CD8-positive, alpha-beta memory T cell (primary cell): ENCODE results near the gene XPO1. TPM values are rescaled to one million over a fixed set of nuclear protein-coding genes. Genes with fewer than 3 reads are reported as not detected.
A peak's percentile ranks its signal among the peaks of the same experiment; 100 is the strongest.
"Not testable (repeated sequence)": the region's sequence is repeated elsewhere in the genome, so short reads cannot be mapped to it uniquely, and the experiment has no call there.

Experiments used
- CTCF ChIA-PET: fragments of 350-600 bp; sonication (Branson Sonifier 250); formaldehyde crosslinking; loops from one replicate; lab custom pipeline; 2021; ENCODE audit warnings: antibody characterized with exemption; lab: Charles Lee
- POLR2A ChIA-PET: fragments of 350-600 bp; sonication (Branson Sonifier 250); formaldehyde crosslinking; loops from one replicate; lab custom pipeline; 2021; ENCODE audit warnings: antibody characterized with exemption; lab: Charles Lee
- DNase-seq, 5 donors: peaks; one replicate each; pipeline versions ENCODE4 v3.0.0 to v3.0.0-alpha.2; 2020 to 2022; ENCODE audit warnings: mixed read lengths in 1 of 5
- H3K27ac ChIP-seq: one replicate; pipeline ENCODE4 v1.7.0; 2013; ENCODE audit warnings: low read depth, mild to moderate bottlenecking, low read length, moderate library complexity
- H3K27me3 ChIP-seq: 2 replicates; pipeline ENCODE4 v1.7.0; 2013; ENCODE audit warnings: low read length, mild to moderate bottlenecking; ENCODE audit not compliant: insufficient read depth, poor library complexity, severe bottlenecking
- H3K36me3 ChIP-seq: 2 replicates; pipeline ENCODE4 v1.7.0; 2013; ENCODE audit warnings: mild to moderate bottlenecking, low read length, moderate library complexity; ENCODE audit not compliant: insufficient read depth
- H3K4me1 ChIP-seq: 2 replicates; pipeline ENCODE4 v1.7.0; 2013; ENCODE audit warnings: mild to moderate bottlenecking, low read length, moderate library complexity; ENCODE audit not compliant: insufficient read depth
- H3K4me3 ChIP-seq: 2 replicates; pipeline ENCODE4 v1.7.0; 2013; ENCODE audit warnings: mild to moderate bottlenecking, low read length
- H3K9me3 ChIP-seq: 2 replicates; pipeline ENCODE4 v1.7.0; 2013; ENCODE audit warnings: mild to moderate bottlenecking, low read length
- H3K27ac Mint-ChIP-seq, 8 donors: one replicate each; pipeline ENCODE4 v1.8.0; 2020 to 2021; ENCODE audit warnings: mixed read lengths in 8 of 8, mild to moderate bottlenecking in 6 of 8, inconsistent platforms in 3 of 8, moderate library complexity in 3 of 8
- H3K27me3 Mint-ChIP-seq, 2 donors: one replicate each; pipeline ENCODE4 v1.8.0; 2020 to 2021; ENCODE audit warnings: mixed read lengths in 2 of 2, mild to moderate bottlenecking in 1 of 2, moderate library complexity in 1 of 2
- H3K36me3 Mint-ChIP-seq, 3 donors: one replicate each; pipeline ENCODE4 v1.8.0; 2020 to 2021; ENCODE audit warnings: mixed read lengths in 3 of 3, inconsistent platforms in 1 of 3, mild to moderate bottlenecking in 1 of 3
- H3K4me1 Mint-ChIP-seq, 3 donors: one replicate each; pipeline ENCODE4 v1.8.0; 2020 to 2021; ENCODE audit warnings: mixed read lengths in 3 of 3, inconsistent platforms in 1 of 3, mild to moderate bottlenecking in 1 of 3
- H3K4me3 Mint-ChIP-seq, 7 donors: one replicate each; pipeline ENCODE4 v1.8.0; 2020 to 2021; ENCODE audit warnings: mixed read lengths in 7 of 7, mild to moderate bottlenecking in 6 of 7, moderate library complexity in 4 of 7, inconsistent platforms in 2 of 7
- H3K9me3 Mint-ChIP-seq, 5 donors: one replicate each; pipeline ENCODE4 v1.8.0; 2020 to 2022; ENCODE audit warnings: mixed read lengths in 5 of 5, mild to moderate bottlenecking in 3 of 5, moderate library complexity in 2 of 5, inconsistent platforms in 1 of 5
- polyA plus RNA-seq: library from polyadenylated mRNA; unstranded; fragments of 300-500 nt; fragmentation: Illumina TruSeq; gene quantifications from one replicate; pipeline ENCODE4 v1.2.3, GENCODE V29; 2021
- total RNA-seq, 2 experiments: library from RNA; stranded (reverse); gene quantifications; one replicate each; pipeline ENCODE4 v1.2.3, GENCODE V29; 2021

XPO1 gene
- total and polyA plus RNA-seq, 3 experiments from 2014 or later = 42.3 to 217 (median 207) TPM

DNA sequence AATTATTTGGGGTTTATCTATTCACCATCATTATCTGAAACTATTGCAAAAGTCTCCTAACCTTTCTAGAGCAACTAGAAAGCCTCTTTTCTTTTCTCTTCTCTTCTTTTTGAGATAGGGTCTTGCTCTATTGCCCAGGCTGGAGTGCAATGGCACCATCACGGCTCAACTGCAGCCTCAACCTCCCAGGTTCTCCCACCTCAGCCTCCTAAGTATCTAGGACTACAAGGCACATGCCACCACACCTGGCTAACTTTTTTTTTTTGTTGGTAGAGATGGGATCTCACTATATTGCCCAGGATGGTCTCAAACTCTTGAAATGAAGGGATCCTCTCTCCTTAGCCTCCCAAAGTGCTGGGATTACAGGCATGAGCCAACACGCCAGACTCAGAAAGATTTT lies 24.5 kb upstream of the XPO1 start:
- no peak overlapping the region for H3K27ac ChIP-seq
- no peaks in the 10 kb centered on the region for H3K36me3 ChIP-seq
- no peaks in the 10 kb centered on the region for H3K36me3 Mint-ChIP-seq
- no peaks in the 10 kb centered on the region for H3K9me3 Mint-ChIP-seq
- H3K27me3 Mint-ChIP-seq = peaks cover 6 to 7% of the 10 kb centered on the region in 2 donors
- H3K4me3 Mint-ChIP-seq = no peak overlapping the region
- H3K27me3 ChIP-seq = no peaks in the 10 kb centered on the region
- no peaks in the 10 kb centered on the region for H3K4me1 ChIP-seq
- no peak for DNase-seq
- H3K9me3 ChIP-seq = no peaks in the 10 kb centered on the region
- ChIA-PET POLR2A (interaction anchor here (0.6 kb wide), 1 partner anchor 107 kb away, joined by 3 read pairs; no protein-coding TSS in a partner anchor), CTCF (no interaction called here)
- no peak overlapping the region for H3K27ac Mint-ChIP-seq
- no peak overlapping the region for H3K4me3 ChIP-seq
- peaks cover 0 to 5% (median 3%) of the 10 kb centered on the region in 3 donors for H3K4me1 Mint-ChIP-seq

DNA sequence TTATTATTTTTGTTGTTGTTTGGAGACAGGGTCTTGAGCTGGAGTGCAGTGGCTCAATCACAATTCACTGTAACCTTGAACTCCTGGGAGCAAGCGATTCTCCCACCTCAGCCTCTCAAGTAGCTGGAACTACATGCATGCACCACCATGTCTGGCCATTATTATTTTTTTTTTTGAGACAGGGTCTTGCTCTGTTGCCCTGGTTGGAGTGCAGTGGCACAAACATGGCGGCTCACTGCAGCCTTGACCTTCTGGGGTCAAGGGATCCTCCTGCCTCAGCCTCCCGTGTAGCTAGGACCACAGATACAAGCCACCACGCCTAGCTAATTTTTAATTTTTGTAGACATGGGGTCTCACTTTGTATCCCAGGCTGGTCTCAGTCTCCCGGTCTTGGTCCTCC lies 20.0 kb upstream of the XPO1 start:
- CTCF ChIA-PET = no interaction called here
- Mint-ChIP-seq H3K4me1 (no peaks in the 10 kb centered on the region), H3K9me3 (no peaks in the 10 kb centered on the region), H3K36me3 (no peaks in the 10 kb centered on the region), H3K4me3 (no peak overlapping the region), H3K27me3 (peaks cover 8% of the 10 kb centered on the region in 2 donors), H3K27ac (no peak overlapping the region)
- Histone ChIP-seq H3K4me1 (no peaks in the 10 kb centered on the region), H3K27me3 (no peaks in the 10 kb centered on the region), H3K9me3 (no peaks in the 10 kb centered on the region), H3K36me3 (no peaks in the 10 kb centered on the region), H3K4me3 (no peak overlapping the region), H3K27ac (no peak overlapping the region)
- POLR2A ChIA-PET = no interaction called here
- DNase-seq = no peak

GRCh38 chr2:61557381-61557780 lies 19.2 kb upstream of the XPO1 start:
- Histone ChIP-seq H3K27ac (no peak overlapping the region), H3K4me1 (no peaks in the 10 kb centered on the region), H3K27me3 (no peaks in the 10 kb centered on the region), H3K9me3 (no peaks in the 10 kb centered on the region), H3K4me3 (no peak overlapping the region), H3K36me3 (no peaks in the 10 kb centered on the region)
- ChIA-PET CTCF (no interaction called here), POLR2A (no interaction called here)
- Mint-ChIP-seq H3K4me3 (no peak overlapping the region), H3K9me3 (no peaks in the 10 kb centered on the region), H3K27ac (peak overlapping the region in 1 of 8 donors; percentile 24), H3K4me1 (no peaks in the 10 kb centered on the region), H3K27me3 (peaks cover 6 to 8% of the 10 kb centered on the region in 2 donors), H3K36me3 (no peaks in the 10 kb centered on the region)
- no peak for DNase-seq

GRCh38 chr2:61554604-61555003 lies 16.4 kb upstream of the XPO1 start:
- Histone ChIP-seq H3K4me3 (no peak overlapping the region), H3K27ac (no peak overlapping the region), H3K4me1 (no peaks in the 10 kb centered on the region), H3K36me3 (no peaks in the 10 kb centered on the region), H3K9me3 (no peaks in the 10 kb centered on the region), H3K27me3 (no peaks in the 10 kb centered on the region)
- H3K4me1 Mint-ChIP-seq = no peaks in the 10 kb centered on the region
- no peaks in the 10 kb centered on the region for H3K36me3 Mint-ChIP-seq
- H3K9me3 Mint-ChIP-seq = no peaks in the 10 kb centered on the region
- DNase-seq = no peak
- H3K27ac Mint-ChIP-seq = peak overlapping the region in 2 of 8 donors; percentile 2 to 23
- H3K27me3 Mint-ChIP-seq = peaks cover 6 to 8% of the 10 kb centered on the region in 2 donors
- ChIA-PET CTCF (interaction anchor here (1.2 kb wide), 1 partner anchor 58 kb away, joined by 3 read pairs; no protein-coding TSS in a partner anchor), POLR2A (no interaction called here)
- no peak overlapping the region for H3K4me3 Mint-ChIP-seq

DNA sequence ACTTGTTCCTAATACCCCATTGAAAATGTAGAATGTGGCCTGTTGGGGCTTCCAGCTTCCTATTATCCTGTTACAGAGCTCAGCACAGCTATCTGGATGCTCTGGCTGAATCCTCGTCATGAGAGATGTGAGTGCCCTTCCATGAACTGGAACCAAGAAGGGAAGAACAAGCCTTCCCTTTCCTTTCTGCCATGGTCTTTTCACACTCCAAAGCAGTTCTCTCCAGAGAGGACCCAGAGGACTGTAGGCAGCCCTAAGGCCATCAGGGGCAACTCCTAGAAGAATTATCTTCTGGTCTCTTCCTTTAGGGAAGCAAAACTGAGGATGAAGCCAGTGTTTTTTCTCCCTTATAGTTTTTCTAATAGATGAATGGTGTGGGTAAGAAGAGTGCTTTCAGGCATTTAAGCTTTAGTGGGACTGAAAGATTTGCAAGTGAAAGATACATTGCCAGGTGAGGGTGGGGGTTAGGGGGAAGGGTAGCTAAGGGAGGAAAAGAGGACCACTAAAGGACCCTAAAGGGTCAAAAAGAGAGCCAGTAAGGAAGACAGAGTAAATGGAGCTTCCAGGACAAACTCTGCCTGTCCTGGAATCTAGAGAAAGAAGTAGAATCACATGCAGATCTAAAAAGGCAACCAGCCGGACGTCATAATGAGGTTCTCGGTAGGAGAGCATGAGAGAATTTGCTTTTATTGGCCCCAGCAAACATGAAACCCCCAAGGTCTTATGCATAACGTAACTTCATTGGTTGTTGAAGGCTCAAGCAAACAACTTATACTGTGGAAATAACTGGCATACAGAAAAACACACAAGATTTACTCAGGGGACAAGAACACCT lies 12.4 kb upstream of the XPO1 start:
- POLR2A ChIA-PET = no interaction called here
- H3K4me3 ChIP-seq = no peak overlapping the region
- no peaks in the 10 kb centered on the region for H3K9me3 Mint-ChIP-seq
- no peaks in the 10 kb centered on the region for H3K4me1 Mint-ChIP-seq
- H3K27me3 Mint-ChIP-seq = peaks cover 3 to 4% of the 10 kb centered on the region in 2 donors
- peak overlapping the region in 1 of 8 donors; percentile 25 for H3K27ac Mint-ChIP-seq
- no peaks in the 10 kb centered on the region for H3K9me3 ChIP-seq
- no peaks in the 10 kb centered on the region for H3K36me3 ChIP-seq
- H3K4me3 Mint-ChIP-seq = no peak overlapping the region
- CTCF ChIA-PET = no interaction called here
- no peak overlapping the region for H3K27ac ChIP-seq
- no peaks in the 10 kb centered on the region for H3K27me3 ChIP-seq
- H3K36me3 Mint-ChIP-seq = no peaks in the 10 kb centered on the region
- no peak for DNase-seq
- no peaks in the 10 kb centered on the region for H3K4me1 ChIP-seq

GRCh38 chr2:61549546-61549945 lies 11.4 kb upstream of the XPO1 start:
- H3K27me3 ChIP-seq = no peaks in the 10 kb centered on the region
- H3K27me3 Mint-ChIP-seq = peaks cover 2 to 4% of the 10 kb centered on the region in 2 donors

GRCh38 chr2:61543062-61543461 lies 4.9 kb upstream of the XPO1 start:
- no peak for DNase-seq
- Mint-ChIP-seq H3K9me3 (no peaks in the 10 kb centered on the region), H3K27me3 (peaks cover 0 to 8% of the 10 kb centered on the region in 2 donors), H3K4me1 (peaks cover 7 to 11% (median 10%) of the 10 kb centered on the region in 3 donors), H3K36me3 (peaks cover 0 to 4% (median 0%) of the 10 kb centered on the region in 3 donors), H3K27ac (peak overlapping the region in 1 of 8 donors; percentile 54), H3K4me3 (no peak overlapping the region)
- CTCF ChIA-PET = no interaction called here
- Histone ChIP-seq H3K9me3 (no peaks in the 10 kb centered on the region), H3K27me3 (no peaks in the 10 kb centered on the region), H3K4me1 (peaks cover 8% of the 10 kb centered on the region), H3K4me3 (no peak overlapping the region), H3K27ac (no peak overlapping the region), H3K36me3 (no peaks in the 10 kb centered on the region)
- POLR2A ChIA-PET = no interaction called here

More at GRCh38 chr2:61549546-61549945, 11.4 kb upstream of the XPO1 start:
- no peaks in the 10 kb centered on the region for H3K4me1 Mint-ChIP-seq
- H3K27ac Mint-ChIP-seq = no peak overlapping the region
- DNase-seq = no peak
- ChIA-PET POLR2A (no interaction called here), CTCF (no interaction called here)
- Histone ChIP-seq H3K4me3 (no peak overlapping the region), H3K4me1 (no peaks in the 10 kb centered on the region), H3K9me3 (no peaks in the 10 kb centered on the region), H3K36me3 (no peaks in the 10 kb centered on the region), H3K27ac (no peak overlapping the region)
- H3K9me3 Mint-ChIP-seq = no peaks in the 10 kb centered on the region
- no peak overlapping the region for H3K4me3 Mint-ChIP-seq
- no peaks in the 10 kb centered on the region for H3K36me3 Mint-ChIP-seq

DNA sequence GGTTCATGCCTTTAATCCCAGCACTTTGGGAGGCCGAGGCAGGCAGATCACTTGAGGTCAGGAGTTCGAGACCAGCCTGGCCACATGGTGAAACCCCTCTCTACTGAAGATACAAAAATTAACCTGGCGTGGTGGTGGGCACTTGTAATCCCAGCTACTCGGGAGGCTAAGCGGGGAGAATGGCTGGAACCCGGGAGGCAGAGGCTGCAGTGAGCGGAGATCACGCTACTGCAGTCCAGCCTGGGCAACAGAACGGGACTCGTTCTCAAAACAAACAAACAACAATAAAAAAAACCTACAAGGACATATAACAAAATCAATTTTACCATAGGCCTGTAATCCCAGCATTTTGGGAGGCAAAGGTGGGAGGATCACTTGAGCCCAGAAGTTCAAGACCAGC lies 2.0 kb upstream of the XPO1 start:
- DNase-seq, H3K36me3 ChIP-seq, CTCF ChIA-PET, H3K27ac ChIP-seq, H3K4me3 ChIP-seq, H3K9me3 Mint-ChIP-seq, H3K27me3 ChIP-seq, H3K27me3 Mint-ChIP-seq, H3K9me3 ChIP-seq: not testable (repeated sequence)
- H3K4me1 Mint-ChIP-seq = peaks cover 22 to 25% (median 24%) of the 10 kb centered on the region in 3 donors
- peaks cover 0 to 14% (median 0%) of the 10 kb centered on the region in 3 donors for H3K36me3 Mint-ChIP-seq
- H3K4me1 ChIP-seq = peaks cover 12% of the 10 kb centered on the region
- H3K4me3 Mint-ChIP-seq = peak overlapping the region in 1 of 7 donors; percentile 11
- POLR2A ChIA-PET = interaction anchor here (0.5 kb wide), 2 partner anchors 25 to 431 kb away, joined by 3 read pairs; no protein-coding TSS in a partner anchor
- peak overlapping the region in 5 of 8 donors; percentile 65 to 95 (median 85) for H3K27ac Mint-ChIP-seq
